Measurements from ENCODE around the gene PIK3AP1. TPM values are rescaled to one million over a fixed set of nuclear protein-coding genes. Genes with fewer than 3 reads are reported as not detected.
A peak's percentile ranks its signal among the peaks of the same experiment; 100 is the strongest.

Gene PIK3AP1
- total and polyA plus RNA-seq, 2 of the 13 experiments (the other 11 are each of a cell fraction or from before 2014, with no cell fraction given): 3.6 to 13.8 TPM

GRCh38 chr10:96673318-96674099, 46.8 kb downstream of the PIK3AP1 start (continued):
- TF ChIP-seq, protein P1, sequence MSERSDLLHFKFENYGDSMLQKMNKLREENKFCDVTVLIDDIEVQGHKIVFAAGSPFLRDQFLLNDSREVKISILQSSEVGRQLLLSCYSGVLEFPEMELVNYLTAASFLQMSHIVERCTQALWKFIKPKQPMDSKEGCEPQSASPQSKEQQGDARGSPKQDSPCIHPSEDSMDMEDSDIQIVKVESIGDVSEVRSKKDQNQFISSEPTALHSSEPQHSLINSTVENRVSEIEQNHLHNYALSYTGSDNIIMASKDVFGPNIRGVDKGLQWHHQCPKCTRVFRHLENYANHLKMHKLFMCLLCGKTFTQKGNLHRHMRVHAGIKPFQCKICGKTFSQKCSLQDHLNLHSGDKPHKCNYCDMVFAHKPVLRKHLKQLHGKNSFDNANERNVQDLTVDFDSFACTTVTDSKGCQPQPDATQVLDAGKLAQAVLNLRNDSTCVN (CRISPR knock-in tag; IDR thresholded peaks at IDR 0.05; ENCODE audit: borderline replicate concordance): no peak
- TF ChIP-seq ZNF230 (CRISPR knock-in tag; IDR thresholded peaks at IDR 0.05) (no peak), SNRNP70 (IDR thresholded peaks at IDR 0.05; ENCODE audit: low read depth, low read length) (no peak), ZNF740 (CRISPR knock-in tag; IDR thresholded peaks at IDR 0.05) (peak; percentile 47; the same call in 1 of the 2 replicates), ZMAT3 (CRISPR knock-in tag; conservative IDR thresholded peaks at IDR 0.05) (no peak; the same call in 1 of the 2 replicates), KLF12 (CRISPR knock-in tag; IDR thresholded peaks at IDR 0.05; ENCODE audit: borderline replicate concordance) (no peak), ZNF720 (CRISPR knock-in tag; IDR thresholded peaks at IDR 0.05) (no peak), ZMYM2 (CRISPR knock-in tag; IDR thresholded peaks at IDR 0.05) (no peak), ZNF879 (CRISPR knock-in tag; IDR thresholded peaks at IDR 0.05) (no peak), KMT2B (CRISPR knock-in tag; IDR thresholded peaks at IDR 0.05) (peak; percentile 53; the same call in 1 of the 2 replicates), CHD2 (IDR thresholded peaks at IDR 0.05; ENCODE audit: low read depth, low read length) (no peak), CREB3 (CRISPR knock-in tag; IDR thresholded peaks at IDR 0.05) (no peak), ZNF703 (CRISPR knock-in tag; IDR thresholded peaks at IDR 0.05; ENCODE audit: borderline replicate concordance) (no peak), CHCHD3 (CRISPR knock-in tag; IDR thresholded peaks at IDR 0.05) (no peak), ZFP62 (CRISPR knock-in tag; IDR thresholded peaks at IDR 0.05) (no peak), MAFF (IDR thresholded peaks at IDR 0.05; ENCODE audit: low read depth, low read length) (no peak), RXRB (CRISPR knock-in tag; IDR thresholded peaks at IDR 0.05; ENCODE audit: borderline replicate concordance) (peak; percentile 72), TFDP2 (CRISPR knock-in tag; IDR thresholded peaks at IDR 0.05) (no peak), RBM22 (optimal IDR thresholded peaks at IDR 0.05; ENCODE audit: low read length) (no peak)
- TF ChIP-seq, protein P2, sequence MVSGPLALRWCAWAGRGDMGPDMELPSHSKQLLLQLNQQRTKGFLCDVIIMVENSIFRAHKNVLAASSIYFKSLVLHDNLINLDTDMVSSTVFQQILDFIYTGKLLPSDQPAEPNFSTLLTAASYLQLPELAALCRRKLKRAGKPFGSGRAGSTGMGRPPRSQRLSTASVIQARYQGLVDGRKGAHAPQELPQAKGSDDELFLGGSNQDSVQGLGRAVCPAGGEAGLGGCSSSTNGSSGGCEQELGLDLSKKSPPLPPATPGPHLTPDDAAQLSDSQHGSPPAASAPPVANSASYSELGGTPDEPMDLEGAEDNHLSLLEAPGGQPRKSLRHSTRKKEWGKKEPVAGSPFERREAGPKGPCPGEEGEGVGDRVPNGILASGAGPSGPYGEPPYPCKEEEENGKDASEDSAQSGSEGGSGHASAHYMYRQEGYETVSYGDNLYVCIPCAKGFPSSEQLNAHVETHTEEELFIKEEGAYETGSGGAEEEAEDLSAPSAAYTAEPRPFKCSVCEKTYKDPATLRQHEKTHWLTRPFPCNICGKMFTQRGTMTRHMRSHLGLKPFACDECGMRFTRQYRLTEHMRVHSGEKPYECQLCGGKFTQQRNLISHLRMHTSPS (CRISPR knock-in tag; IDR thresholded peaks at IDR 0.05; ENCODE audit: low read depth): no peak
- TF ChIP-seq, protein P3, sequence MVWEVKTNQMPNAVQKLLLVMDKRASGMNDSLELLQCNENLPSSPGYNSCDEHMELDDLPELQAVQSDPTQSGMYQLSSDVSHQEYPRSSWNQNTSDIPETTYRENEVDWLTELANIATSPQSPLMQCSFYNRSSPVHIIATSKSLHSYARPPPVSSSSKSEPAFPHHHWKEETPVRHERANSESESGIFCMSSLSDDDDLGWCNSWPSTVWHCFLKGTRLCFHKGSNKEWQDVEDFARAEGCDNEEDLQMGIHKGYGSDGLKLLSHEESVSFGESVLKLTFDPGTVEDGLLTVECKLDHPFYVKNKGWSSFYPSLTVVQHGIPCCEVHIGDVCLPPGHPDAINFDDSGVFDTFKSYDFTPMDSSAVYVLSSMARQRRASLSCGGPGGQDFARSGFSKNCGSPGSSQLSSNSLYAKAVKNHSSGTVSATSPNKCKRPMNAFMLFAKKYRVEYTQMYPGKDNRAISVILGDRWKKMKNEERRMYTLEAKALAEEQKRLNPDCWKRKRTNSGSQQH (CRISPR knock-in tag; IDR thresholded peaks at IDR 0.05; ENCODE audit: low read depth): 0 out of 2 replicates have a peak, but pooled peaks have one; percentile 38
- TF ChIP-seq, protein P4, sequence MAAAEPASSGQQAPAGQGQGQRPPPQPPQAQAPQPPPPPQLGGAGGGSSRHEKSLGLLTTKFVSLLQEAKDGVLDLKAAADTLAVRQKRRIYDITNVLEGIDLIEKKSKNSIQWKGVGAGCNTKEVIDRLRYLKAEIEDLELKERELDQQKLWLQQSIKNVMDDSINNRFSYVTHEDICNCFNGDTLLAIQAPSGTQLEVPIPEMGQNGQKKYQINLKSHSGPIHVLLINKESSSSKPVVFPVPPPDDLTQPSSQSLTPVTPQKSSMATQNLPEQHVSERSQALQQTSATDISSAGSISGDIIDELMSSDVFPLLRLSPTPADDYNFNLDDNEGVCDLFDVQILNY (CRISPR knock-in tag; conservative IDR thresholded peaks at IDR 0.05): no peak
